HG03066 (cell line): ENCODE measurements around the gene TMEFF2.
A peak's percentile ranks its signal among the peaks of the same experiment; 100 is the strongest.

Experiments used
- ATAC-seq: cut with Tn5 transposase; IDR thresholded peaks from one replicate; pipeline ENCODE4 v1.9.1; 2021; ENCODE audit warnings: low read depth; ENCODE audit not compliant: unreplicated experiment

Gene TMEFF2

DNA sequence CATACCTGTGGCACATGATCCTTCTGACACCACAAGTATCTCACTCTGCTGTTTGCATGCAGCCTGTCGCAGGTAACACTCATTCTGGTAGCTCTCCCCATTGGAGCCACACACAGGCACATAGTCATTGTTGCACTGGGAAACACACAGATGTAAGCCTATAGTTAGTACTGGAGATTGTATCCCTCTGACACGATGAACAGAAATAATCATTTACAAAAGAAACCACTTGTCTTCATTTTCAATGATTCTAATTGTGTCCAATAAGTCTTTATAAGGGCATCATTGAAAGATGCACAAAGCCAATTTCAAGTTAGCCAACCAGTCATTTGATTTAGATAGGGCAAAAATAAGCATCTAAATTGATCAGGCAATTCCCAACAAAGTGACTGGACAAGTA, 10.4 kb downstream of the TMEFF2 start:
- no peak for ATAC-seq

DNA sequence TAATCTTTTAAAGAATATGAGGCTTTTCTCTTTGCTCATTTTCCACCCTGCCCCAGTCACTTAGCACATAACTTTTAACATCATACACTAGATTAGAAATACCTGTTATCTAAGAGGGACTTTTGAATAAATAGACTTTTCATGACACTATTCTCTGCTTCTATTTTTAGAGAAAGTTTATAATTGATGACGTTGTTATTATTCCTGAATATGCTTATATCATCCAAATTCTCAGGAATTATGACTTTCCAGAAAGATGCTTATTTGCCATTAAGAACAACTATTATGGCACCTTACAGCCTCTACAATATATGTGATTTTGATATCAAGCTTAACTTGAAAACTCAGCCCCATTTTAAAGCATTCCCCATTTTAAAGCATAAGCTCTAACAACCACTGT, 11.4 kb downstream of the TMEFF2 start:
- ATAC-seq = no peak

DNA sequence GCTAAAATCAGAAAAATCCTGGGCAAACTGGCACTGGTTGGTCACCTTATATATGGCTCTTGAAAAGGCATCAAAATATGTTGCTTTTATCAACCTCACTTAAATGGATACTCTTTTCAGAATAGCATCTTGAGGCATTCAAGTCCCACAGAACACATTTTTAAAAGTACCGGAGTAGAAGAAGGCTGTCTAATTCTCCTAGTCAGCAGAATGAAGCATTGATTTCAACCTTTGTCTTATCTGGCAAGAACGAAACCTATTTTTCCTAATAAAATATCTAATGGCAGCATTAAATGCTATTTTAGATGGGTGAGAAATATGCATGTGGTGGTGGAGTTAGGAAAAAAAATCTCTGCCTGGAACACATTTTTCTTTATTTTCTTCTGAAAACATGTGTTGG, 27.8 kb downstream of the TMEFF2 start:
- no peak for ATAC-seq

DNA sequence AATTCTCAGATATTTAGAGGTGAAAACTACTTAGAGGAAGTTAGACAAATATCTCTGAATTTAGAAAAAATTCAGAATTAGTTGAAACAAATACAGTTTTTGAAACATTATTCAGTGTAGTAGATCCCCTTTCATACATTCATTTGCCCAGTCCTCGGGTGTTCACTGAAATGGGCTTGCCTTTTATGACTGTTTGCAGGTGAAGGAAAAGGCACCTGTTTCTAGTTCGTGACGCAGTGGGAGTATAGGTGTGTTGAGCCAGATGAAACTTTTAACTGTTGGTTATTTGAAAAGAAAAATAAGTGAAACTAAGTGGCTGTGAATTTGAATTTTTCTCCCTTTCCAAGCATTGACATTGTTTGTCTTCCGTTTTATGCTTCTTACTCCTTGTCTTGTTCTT, 28.9 kb downstream of the TMEFF2 start:
- ATAC-seq = no peak

DNA sequence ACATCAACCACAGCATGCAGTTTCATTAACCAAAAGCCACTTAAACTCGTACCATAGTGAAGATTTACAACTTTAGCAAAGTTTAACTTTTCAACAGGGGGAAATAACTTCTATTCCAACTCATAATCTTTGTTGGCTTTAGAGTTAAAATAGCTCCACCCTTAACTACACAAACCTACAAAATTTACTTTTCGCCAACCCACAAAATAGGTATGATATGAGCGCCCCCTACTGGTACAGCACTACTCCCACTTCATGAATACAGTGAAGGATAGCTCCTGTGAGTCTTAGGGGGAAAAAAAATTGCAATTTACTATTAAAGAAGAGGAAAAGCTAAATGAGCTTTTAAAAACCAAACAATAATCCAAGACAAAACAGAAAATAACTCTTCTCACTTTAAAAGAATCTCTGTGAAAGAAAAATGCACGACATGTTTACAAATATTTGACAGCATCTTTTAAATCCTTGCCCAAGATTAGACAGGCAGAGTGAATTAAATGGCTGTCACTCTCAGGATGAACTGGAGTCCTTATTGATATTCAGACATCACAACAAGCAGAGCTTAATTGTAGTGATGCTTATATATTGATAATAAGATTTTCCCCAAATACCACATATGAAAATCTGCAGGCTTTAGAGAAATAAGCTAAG, 32.2 kb downstream of the TMEFF2 start:
- peak; percentile 64 for ATAC-seq

DNA sequence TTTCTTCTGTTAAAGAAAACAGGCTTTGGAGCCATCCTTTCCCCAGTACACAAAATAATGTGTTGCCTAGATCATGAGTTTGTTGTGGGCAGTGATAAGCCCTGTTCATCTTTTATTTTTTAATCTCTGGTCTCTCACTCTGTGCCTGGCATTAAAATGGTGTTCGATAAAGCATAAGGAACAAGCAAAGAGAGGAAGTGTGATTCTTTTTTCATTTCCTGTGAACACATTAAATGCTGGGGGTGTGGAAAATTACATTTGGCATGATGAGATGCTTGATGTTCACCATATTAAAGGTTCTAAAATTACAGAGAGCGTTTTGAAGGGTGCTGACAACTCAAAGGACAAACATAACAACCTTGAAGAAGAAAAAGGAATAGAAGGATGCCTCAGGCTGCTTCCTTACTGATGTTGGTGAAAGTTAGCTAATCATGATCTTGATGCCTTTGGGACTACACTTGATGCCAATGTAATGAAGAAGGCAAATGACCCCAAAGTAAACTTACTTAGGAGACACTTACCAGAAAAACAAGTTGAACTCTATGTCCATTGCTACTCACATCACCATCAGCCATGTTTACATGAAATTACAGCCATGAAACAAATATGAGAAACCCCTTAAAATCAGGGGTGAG, 33.0 kb downstream of the TMEFF2 start:
- ATAC-seq = no peak

DNA sequence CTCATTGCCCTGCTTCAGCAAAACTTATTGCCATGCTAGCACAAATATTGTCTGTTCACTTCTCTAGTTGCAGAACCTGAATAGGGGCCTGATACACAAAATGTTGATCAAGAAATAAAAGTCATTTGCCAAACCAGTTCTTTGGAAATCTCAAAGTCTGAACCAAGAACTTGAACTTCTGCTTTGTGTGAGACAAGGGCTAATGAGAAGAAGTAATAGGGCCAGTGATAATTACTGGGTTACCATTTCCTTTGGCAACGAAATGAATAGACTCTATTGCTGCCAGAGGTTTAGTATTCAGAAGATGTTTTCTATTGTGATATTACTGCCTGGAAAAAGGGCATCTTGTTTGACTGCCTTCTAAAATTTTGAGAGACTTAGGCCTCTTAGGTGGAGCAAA, 35.0 kb downstream of the TMEFF2 start:
- no peak for ATAC-seq

DNA sequence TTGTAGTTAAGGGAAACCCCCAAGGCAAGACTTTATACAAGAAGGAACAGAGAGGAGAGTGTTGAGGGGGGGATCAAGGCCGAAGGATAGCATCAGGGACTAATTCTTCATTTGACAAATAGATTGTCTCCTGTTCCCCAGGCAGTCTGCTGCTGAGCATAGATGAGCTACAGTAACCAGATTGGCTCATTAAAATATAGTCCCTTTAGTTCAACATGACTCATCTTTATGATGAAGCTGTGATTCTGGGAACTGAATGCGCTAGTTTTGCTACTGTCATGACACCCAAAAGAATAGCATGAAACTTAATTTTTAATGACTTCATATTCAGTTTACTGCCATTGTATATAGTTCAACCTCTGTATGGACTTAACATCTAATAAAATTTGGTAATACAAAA, 35.5 kb downstream of the TMEFF2 start:
- ATAC-seq = no peak

DNA sequence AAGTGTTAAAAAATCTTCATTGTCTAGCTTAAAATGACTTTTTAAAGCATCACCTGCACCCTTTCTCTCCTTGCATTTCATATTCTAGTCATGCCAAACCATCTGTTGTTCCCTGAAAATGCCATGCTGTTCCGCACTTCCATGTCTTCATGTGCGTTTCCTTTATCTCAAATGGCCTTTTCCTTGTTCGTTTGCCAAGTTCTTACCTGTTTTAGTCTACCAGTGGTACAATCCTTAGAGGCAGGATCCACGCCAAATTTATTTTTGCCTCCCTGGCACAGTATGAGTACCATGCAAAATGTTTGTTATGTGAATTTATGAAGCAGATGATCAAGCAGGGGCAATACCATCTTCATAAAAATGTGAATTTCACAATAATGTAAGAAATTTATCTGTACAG, 37.0 kb downstream of the TMEFF2 start:
- no peak for ATAC-seq

DNA sequence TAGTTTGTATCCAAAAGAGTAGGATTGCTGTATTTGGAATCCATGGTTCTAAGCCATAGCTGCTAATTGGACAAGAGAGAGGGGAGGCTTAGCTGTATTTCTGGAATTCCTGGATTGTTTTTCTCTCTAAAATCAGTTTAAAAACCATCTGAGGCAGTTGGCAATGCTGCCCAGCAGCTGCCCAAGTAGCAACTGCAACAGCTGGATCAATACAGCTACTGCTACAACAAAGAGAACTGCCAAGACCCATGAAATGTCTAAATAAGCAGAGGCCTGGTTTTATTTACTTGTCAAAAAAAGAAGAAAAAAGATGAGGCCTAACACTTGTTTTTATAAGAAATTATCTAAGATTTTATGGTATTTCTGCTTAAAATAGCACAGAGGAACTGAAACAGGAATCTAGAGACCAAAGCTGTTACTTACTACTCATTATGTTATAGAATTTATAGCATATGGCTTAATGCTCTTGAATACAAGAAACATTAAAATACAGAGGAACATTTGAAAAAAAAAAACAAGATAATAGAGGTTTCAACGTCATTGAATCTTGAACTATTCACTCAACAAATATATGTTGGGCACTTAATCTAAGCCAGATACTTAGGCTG, 39.1 kb downstream of the TMEFF2 start:
- ATAC-seq = no peak

DNA sequence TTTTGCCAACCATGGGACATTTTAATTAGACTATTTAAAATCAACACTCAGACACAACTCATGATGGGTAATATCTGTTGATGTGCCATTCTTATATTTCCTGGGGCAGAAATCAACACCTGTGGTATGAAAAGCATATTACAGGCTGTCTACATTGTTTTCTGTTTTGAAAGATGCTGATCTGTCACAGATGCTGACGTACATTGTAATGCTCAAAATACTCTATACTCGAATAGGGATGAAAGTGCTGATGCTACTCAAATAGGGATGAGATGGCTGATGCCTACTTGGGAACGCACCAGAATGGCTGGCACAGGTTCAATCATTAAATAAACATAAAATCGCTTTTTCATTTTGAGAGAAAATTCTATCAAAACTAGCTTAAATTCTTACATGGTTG, 41.2 kb downstream of the TMEFF2 start:
- ATAC-seq = no peak

DNA sequence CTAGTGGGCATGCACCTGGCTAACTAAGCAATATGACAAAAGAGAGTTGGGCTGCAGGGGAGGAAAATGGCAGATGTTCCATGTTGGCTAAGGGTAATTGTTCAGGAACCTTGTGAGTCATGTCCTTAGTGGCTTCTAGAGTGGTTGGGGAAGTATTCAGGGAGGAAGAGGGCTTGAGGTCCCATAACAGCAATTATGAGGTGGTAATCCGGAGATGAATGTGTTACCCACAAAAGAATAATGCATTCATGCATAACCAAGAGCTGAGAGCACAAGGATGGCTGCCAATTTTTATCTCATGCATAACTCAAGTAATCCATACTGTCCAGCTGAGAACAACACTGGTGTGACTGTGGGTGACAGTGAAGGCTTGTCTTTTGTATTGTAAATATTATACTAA, 42.9 kb downstream of the TMEFF2 start:
- ATAC-seq = no peak

DNA sequence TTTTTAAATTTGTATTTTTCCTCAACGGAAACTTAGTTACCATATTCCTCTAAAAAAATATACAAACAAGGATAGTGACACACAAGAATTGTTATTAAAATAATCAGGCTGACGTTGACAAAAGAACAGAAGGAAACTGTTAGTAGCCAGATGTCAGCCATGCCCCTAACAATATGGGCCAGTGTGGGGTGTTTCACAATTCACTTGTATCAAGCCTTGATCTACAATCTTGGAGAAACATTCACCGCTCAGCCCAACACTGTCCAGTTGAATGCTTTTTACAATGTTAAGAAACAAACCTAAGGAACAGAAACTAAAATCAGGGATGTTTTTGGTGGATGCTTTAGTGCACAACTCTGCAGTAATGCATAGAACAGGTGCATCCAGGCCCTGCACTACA, 44.6 kb downstream of the TMEFF2 start:
- no peak for ATAC-seq

DNA sequence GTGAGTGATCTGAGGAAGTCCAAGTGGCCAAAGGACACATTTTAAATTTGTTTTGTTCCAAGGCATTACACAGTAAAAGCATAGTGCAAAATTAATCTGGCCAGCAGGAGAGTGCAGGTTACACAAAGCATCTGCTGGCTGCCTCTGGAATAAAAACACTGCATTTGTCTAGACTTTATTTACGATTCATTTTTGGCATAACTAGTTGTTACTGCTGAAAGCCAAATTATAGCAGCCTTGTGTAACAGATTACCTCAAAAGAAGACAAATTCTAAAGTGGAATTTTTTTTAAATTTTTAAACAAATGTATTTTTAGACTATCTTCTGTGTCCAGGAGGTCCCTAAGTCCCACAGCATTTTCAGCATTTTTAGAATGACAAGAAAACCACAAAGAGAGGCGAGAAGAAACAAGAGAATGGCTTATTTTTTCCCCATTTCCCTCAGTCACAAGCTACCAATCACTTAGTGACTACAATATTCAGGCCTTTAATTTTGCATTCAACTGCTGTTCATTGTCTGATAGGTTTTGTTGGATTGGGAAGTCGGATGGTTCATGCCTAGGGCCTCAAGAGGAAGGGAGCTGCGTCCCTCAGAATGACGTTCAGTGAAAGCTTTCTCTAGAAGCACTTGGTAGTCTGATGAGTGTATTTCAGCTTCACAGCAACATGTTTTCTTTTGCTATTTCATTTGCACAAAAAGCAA, 46.0 kb downstream of the TMEFF2 start:
- ATAC-seq = no peak

DNA sequence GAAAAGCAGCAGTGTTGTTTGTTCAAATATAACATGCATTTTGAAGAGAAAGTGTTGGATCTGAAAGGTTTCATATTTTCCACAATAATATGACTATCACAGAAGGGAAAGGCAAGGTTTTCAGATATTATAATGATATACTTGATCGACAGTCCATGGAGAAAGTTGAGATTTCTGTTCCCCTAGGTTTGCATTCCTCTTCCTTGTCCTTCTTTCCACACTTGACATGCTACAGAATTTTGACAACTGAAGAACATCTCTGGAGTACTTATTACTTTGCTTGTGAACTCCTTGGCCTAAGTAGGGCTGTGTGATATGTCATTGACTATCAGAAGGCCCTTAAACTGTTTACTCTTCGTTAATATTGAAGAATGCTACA, 46.5 kb downstream of the TMEFF2 start:
- no peak for ATAC-seq

DNA sequence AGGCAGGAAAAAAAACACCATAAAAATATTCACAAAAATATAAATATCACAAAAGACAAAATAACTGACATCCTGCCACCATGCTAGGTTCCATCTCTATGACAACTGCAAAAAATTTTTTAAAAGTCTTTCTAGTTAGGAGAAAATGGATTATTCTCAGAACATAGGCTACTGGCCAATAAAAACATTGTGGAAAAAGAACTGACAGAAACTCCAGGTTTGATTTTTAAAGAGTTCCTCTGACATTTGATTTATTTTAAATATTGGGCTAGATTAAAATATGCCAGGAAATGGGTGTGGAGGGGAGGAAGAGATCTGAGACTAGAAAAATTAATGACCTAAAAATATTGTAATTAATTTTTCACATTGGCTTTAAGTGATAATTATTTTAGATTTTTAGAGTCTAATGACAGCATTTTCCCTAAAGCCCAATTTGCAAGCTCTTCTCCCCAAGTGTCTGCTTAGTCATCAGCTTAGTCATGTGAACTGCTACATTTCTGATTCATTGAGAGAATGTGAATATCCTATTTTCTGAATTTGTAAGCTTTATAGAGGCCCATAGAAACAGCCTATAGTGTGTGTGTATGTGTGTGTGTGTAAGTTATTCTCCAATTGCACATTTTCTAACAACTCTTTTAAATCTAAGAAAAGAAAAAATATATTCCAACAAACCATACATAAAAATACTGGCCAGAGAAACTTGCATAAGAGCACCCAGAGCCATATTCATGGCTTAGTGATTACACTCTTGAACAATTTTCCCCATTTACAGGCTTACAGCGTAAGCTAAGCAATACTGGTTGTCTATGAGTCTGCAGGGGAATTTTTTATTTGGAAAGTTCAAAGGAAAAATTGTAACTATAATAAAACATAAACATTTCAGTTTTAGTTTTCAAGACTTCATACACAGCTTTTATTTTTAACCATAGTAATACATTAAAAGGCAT, 48.4 kb downstream of the TMEFF2 start:
- ATAC-seq = no peak

DNA sequence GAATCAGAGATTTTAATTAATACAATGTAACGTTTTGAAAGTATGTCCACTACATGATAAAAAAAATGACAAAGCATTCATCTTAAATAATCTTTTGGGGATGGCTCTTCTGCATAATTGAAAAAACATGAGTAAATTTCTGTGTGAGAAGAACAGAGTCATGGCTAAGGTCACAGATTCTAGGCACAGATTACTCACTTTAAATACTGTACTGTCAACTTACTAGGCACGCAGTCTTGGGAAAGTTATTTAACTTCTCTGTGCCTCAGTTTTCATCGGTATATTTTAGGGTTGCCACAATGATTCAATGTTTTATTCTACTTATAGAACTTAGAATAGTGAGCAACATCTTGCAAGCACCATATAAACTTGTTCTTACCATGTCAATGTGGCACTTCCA, 49.2 kb downstream of the TMEFF2 start:
- ATAC-seq = no peak

DNA sequence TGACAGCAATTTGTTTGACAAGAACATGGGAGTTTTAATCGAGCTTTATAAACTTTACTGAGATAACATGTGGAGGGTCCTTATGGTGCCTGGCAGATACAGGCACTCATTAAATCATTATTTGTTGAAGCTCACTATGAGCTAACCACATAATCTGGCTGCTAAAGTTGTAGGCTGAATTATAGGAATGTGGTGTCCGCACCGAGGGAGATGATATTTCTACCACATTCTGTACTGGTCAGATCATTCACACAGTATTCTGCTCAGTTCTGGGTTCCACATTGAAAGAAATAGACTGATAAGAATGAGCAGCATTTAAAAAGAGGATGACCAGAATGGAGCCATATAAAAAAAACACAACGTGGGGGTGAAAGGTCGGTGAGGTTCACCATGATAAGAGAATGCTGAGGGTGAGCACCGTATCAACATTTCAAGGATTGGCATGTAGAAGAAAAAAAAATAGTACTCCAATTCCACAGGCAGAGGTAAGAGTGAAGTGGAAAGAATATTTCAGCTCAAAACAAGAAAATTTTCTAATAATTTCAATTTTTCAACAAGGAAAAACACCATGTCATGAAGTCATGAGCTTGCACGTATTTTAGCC, 54.4 kb downstream of the TMEFF2 start:
- no peak for ATAC-seq

DNA sequence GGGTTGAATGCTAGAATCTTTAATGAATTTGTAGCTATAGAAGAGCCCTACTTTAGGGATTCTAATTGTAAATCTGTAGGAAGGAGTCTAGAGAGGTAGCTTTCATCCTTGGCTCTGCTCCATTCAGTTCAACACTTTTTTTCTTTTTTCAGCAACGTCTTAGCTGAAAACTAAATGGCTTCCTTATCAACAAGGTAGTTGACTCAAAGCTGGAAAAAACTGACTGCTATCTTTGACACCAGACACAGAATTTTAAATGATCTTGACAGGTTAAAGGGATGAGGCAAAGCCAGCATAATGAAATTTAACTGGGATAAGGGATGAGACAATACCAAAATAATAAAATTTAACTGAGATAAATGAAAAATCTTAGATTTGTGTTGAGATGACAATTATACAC, 54.9 kb downstream of the TMEFF2 start:
- no peak for ATAC-seq

DNA sequence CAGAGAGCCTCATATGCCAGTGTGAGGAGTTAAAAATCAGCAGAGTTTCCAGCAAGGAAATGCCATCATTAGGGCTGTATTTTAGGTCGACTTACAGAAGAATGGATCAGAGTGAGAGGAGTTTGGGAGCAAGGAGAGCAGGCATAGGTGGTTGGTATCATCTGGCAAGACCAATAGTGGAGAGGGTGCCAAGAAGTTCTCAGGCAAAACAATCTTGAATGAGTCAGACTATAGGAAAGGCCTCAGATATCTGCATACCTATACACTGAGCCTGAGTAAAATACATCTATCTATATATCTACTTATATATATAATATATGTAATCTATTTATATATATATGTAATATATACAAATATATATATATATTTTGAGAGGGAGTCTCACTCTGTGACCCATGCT, 57.3 kb downstream of the TMEFF2 start:
- ATAC-seq = no peak
